HepG2 (cell line): ENCODE results near the gene DDC. TPM values are rescaled to one million over a fixed set of nuclear protein-coding genes. Genes with fewer than 3 reads are reported as not detected.

Experiments used
- HDAC1 ChIP-seq: sonication (generic); formaldehyde crosslinking; IDR thresholded peaks from 2 replicates; pipeline ENCODE4 v1.5.1; 2020; ENCODE audit warnings: mild to moderate bottlenecking, missing genetic modification reagents
- HNRNPK ChIP-seq: fragments of 200-400 bp; formaldehyde crosslinking; IDR thresholded peaks from 2 replicates; pipeline ENCODE4 v1.6.1; 2018; ENCODE audit warnings: low read length, low read depth, moderate library complexity, mild to moderate bottlenecking; ENCODE audit not compliant: poor library complexity, severe bottlenecking
- MAF1 ChIP-seq: sonication (generic); formaldehyde crosslinking; IDR thresholded peaks from 2 replicates; pipeline ENCODE4 v1.5.0; 2020; ENCODE audit warnings: missing genetic modification reagents, borderline replicate concordance
- MATR3 ChIP-seq: sonication (generic); formaldehyde crosslinking; IDR thresholded peaks from 2 replicates; pipeline ENCODE4 v1.4.0; 2020; ENCODE audit warnings: missing genetic modification reagents
- MXI1 ChIP-seq: IDR thresholded peaks from 3 replicates; pipeline ENCODE4 v1.6.1; 2012; ENCODE audit warnings: low read depth, low read length, inconsistent platforms, borderline replicate concordance
- POLR2G ChIP-seq: fragments of 200-400 bp; formaldehyde crosslinking; IDR thresholded peaks from 2 replicates; pipeline ENCODE4 v1.6.1; 2018; ENCODE audit warnings: mild to moderate bottlenecking, low read depth, low read length, moderate library complexity
- TBX2 ChIP-seq: sonication (generic); formaldehyde crosslinking; IDR thresholded peaks from 2 replicates; pipeline ENCODE4 v1.5.0; 2020; ENCODE audit warnings: missing genetic modification reagents, mild to moderate bottlenecking, borderline replicate concordance
- WIZ ChIP-seq: sonication (generic); formaldehyde crosslinking; IDR thresholded peaks from 2 replicates; pipeline ENCODE4 v1.5.1; 2020; ENCODE audit warnings: mild to moderate bottlenecking, missing genetic modification reagents
- ZNF629 ChIP-seq: sonication (generic); formaldehyde crosslinking; conservative IDR thresholded peaks from 2 replicates; pipeline ENCODE4 v1.5.0; 2020; ENCODE audit warnings: missing genetic modification reagents
- polyA plus RNA-seq, 8 experiments: library from polyadenylated mRNA; depleted of rRNA in 3 of 8; stranded (reverse) in 7 of 8; unstranded in 1 of 8; fragments of >200 nt; fragmentation: Illumina TruSeq in 4 of 8; extraction: Trizol in 4 of 8; gene quantifications; 2 replicates each; pipeline versions ENCODE4 v1.2.1 to v1.2.3, GENCODE V29; 2011 to 2016; ENCODE audit warnings: low read depth in 4 of 8, missing spikeins in 1 of 8, mixed read lengths in 1 of 8; ENCODE audit not compliant: insufficient read depth in 1 of 8
- total RNA-seq, 5 experiments: library from RNA; depleted of rRNA; stranded (reverse); fragments of >200 nt; fragmentation: Illumina TruSeq; extraction: Trizol; gene quantifications; 2 replicates each; pipeline ENCODE4 v1.2.3, GENCODE V29; 2016; ENCODE audit warnings: low read depth in 1 of 5
- TF ChIP-seq, protein P1 (sequence below): sonication (generic); formaldehyde crosslinking; IDR thresholded peaks from 2 replicates; pipeline ENCODE4 v1.5.1; 2020; ENCODE audit warnings: mild to moderate bottlenecking, missing genetic modification reagents, moderate library complexity
- TF ChIP-seq, protein P2 (sequence below): sonication (generic); formaldehyde crosslinking; conservative IDR thresholded peaks from 2 replicates; pipeline ENCODE4 v1.4.0; 2020; ENCODE audit warnings: missing genetic modification reagents
- TF ChIP-seq, protein P3 (sequence below): sonication (generic); formaldehyde crosslinking; IDR thresholded peaks from 2 replicates; pipeline ENCODE4 v1.4.0; 2020; ENCODE audit warnings: mild to moderate bottlenecking, missing genetic modification reagents
- TF ChIP-seq, protein P4 (sequence below): sonication (generic); formaldehyde crosslinking; IDR thresholded peaks from 2 replicates; pipeline ENCODE4 v1.4.0; 2020; ENCODE audit warnings: missing genetic modification reagents
- TF ChIP-seq, protein P5 (sequence below): IDR thresholded peaks from 2 replicates; pipeline ENCODE4 v1.6.1; 2016; ENCODE audit warnings: missing compliant biosample characterization, missing genetic modification reagents, borderline replicate concordance
- TF ChIP-seq, protein P6 (sequence below): sonication (generic); formaldehyde crosslinking; IDR thresholded peaks from 2 replicates; pipeline ENCODE4 v1.5.0; 2020; ENCODE audit warnings: mild to moderate bottlenecking, missing genetic modification reagents

DDC gene
- total and polyA plus RNA-seq, 2 of the 13 experiments (the other 11 are each of a cell fraction or from before 2014, with no cell fraction given), result 11.7 to 93.3 TPM

DNA sequence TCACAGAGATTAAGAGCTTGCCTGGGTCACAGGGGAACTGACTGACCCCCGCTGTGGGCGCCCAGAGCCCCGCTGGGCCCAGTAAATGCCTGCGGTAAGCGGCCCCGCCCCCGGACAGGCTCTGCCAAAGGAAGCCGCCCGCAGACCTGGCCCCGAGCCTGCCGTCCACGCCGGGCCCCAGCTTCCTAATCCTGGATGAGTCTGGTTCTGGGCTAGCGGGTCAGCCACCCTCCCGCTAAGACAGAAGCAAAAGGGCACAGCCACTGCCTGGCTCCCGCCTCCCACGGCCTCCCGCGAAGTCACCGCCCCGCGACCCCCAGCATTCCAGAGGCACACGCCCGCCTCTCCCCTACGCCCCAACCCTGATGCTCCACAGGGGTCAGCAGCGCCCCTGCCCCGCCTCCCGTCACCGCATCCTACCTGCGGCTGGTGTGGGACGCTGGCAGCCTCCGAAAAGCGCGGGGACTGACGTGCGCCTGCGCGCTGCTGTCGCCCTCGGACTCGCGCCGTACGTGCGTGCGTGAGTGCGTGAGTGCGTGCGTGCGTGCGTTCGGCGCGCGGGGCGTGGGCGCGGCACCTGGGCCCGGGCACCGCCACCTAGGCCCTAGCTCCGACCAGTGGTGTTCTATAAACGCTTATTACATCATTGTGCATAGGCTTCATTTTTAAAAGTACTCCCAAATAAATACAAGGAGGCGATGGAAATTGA lies 115.2 kb downstream of the DDC start, which contains the start of gene FIGNL1 (continued):
- TF ChIP-seq HNRNPK, result peak; percentile 51
- peak; percentile 76 for TF ChIP-seq POLR2G
- TF ChIP-seq, protein P1, sequence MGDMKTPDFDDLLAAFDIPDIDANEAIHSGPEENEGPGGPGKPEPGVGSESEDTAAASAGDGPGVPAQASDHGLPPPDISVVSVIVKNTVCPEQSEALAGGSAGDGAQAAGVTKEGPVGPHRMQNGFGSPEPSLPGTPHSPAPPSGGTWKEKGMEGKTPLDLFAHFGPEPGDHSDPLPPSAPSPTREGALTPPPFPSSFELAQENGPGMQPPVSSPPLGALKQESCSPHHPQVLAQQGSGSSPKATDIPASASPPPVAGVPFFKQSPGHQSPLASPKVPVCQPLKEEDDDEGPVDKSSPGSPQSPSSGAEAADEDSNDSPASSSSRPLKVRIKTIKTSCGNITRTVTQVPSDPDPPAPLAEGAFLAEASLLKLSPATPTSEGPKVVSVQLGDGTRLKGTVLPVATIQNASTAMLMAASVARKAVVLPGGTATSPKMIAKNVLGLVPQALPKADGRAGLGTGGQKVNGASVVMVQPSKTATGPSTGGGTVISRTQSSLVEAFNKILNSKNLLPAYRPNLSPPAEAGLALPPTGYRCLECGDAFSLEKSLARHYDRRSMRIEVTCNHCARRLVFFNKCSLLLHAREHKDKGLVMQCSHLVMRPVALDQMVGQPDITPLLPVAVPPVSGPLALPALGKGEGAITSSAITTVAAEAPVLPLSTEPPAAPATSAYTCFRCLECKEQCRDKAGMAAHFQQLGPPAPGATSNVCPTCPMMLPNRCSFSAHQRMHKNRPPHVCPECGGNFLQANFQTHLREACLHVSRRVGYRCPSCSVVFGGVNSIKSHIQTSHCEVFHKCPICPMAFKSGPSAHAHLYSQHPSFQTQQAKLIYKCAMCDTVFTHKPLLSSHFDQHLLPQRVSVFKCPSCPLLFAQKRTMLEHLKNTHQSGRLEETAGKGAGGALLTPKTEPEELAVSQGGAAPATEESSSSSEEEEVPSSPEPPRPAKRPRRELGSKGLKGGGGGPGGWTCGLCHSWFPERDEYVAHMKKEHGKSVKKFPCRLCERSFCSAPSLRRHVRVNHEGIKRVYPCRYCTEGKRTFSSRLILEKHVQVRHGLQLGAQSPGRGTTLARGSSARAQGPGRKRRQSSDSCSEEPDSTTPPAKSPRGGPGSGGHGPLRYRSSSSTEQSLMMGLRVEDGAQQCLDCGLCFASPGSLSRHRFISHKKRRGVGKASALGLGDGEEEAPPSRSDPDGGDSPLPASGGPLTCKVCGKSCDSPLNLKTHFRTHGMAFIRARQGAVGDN (CRISPR knock-in tag), result peak; percentile 100
- TF ChIP-seq, protein P2, sequence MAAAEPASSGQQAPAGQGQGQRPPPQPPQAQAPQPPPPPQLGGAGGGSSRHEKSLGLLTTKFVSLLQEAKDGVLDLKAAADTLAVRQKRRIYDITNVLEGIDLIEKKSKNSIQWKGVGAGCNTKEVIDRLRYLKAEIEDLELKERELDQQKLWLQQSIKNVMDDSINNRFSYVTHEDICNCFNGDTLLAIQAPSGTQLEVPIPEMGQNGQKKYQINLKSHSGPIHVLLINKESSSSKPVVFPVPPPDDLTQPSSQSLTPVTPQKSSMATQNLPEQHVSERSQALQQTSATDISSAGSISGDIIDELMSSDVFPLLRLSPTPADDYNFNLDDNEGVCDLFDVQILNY (CRISPR knock-in tag), result peak; percentile 96
- peak; percentile 46; the same call in 1 of the 3 replicates for TF ChIP-seq MXI1
- TF ChIP-seq MAF1 (CRISPR knock-in tag), result no peak
- TF ChIP-seq MATR3, result no peak
- peak; percentile 73 for TF ChIP-seq TBX2
- TF ChIP-seq, protein P3, sequence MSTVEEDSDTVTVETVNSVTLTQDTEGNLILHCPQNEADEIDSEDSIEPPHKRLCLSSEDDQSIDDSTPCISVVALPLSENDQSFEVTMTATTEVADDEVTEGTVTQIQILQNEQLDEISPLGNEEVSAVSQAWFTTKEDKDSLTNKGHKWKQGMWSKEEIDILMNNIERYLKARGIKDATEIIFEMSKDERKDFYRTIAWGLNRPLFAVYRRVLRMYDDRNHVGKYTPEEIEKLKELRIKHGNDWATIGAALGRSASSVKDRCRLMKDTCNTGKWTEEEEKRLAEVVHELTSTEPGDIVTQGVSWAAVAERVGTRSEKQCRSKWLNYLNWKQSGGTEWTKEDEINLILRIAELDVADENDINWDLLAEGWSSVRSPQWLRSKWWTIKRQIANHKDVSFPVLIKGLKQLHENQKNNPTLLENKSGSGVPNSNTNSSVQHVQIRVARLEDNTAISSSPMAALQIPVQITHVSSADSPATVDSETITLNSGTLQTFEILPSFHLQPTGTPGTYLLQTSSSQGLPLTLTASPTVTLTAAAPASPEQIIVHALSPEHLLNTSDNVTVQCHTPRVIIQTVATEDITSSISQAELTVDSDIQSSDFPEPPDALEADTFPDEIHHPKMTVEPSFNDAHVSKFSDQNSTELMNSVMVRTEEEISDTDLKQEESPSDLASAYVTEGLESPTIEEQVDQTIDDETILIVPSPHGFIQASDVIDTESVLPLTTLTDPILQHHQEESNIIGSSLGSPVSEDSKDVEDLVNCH (CRISPR knock-in tag), result no peak
- TF ChIP-seq ZNF629 (CRISPR knock-in tag), result no peak
- TF ChIP-seq, protein P4, sequence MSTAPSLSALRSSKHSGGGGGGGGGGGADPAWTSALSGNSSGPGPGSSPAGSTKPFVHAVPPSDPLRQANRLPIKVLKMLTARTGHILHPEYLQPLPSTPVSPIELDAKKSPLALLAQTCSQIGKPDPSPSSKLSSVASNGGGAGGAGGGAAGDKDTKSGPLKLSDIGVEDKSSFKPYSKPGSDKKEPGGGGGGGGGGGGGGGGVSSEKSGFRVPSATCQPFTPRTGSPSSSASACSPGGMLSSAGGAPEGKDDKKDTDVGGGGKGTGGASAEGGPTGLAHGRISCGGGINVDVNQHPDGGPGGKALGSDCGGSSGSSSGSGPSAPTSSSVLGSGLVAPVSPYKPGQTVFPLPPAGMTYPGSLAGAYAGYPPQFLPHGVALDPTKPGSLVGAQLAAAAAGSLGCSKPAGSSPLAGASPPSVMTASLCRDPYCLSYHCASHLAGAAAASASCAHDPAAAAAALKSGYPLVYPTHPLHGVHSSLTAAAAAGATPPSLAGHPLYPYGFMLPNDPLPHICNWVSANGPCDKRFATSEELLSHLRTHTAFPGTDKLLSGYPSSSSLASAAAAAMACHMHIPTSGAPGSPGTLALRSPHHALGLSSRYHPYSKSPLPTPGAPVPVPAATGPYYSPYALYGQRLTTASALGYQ, result no peak
- TF ChIP-seq WIZ (CRISPR knock-in tag), result peak; percentile 87
- TF ChIP-seq, protein P5, sequence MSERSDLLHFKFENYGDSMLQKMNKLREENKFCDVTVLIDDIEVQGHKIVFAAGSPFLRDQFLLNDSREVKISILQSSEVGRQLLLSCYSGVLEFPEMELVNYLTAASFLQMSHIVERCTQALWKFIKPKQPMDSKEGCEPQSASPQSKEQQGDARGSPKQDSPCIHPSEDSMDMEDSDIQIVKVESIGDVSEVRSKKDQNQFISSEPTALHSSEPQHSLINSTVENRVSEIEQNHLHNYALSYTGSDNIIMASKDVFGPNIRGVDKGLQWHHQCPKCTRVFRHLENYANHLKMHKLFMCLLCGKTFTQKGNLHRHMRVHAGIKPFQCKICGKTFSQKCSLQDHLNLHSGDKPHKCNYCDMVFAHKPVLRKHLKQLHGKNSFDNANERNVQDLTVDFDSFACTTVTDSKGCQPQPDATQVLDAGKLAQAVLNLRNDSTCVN (CRISPR knock-in tag), result no peak
- TF ChIP-seq HDAC1, result peak; percentile 99
- TF ChIP-seq, protein P6, sequence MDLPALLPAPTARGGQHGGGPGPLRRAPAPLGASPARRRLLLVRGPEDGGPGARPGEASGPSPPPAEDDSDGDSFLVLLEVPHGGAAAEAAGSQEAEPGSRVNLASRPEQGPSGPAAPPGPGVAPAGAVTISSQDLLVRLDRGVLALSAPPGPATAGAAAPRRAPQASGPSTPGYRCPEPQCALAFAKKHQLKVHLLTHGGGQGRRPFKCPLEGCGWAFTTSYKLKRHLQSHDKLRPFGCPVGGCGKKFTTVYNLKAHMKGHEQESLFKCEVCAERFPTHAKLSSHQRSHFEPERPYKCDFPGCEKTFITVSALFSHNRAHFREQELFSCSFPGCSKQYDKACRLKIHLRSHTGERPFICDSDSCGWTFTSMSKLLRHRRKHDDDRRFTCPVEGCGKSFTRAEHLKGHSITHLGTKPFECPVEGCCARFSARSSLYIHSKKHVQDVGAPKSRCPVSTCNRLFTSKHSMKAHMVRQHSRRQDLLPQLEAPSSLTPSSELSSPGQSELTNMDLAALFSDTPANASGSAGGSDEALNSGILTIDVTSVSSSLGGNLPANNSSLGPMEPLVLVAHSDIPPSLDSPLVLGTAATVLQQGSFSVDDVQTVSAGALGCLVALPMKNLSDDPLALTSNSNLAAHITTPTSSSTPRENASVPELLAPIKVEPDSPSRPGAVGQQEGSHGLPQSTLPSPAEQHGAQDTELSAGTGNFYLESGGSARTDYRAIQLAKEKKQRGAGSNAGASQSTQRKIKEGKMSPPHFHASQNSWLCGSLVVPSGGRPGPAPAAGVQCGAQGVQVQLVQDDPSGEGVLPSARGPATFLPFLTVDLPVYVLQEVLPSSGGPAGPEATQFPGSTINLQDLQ, result no peak
